K562 (cell line): ENCODE measurements around the gene RRP7A.

ENCODE experiments used
- BACH1 ChIP-seq: fragments of 200-800 bp; sonication (Bioruptor generic); IDR thresholded peaks from 2 replicates; pipeline ENCODE4 v1.6.1; 2016; ENCODE audit warnings: missing genetic modification characterization, missing compliant biosample characterization
- BHLHE40 ChIP-seq: IDR thresholded peaks from 2 replicates; pipeline ENCODE4 v1.6.1; 2011; ENCODE audit warnings: low read length, improper control_type of control experiment
- GTF2F1 ChIP-seq: IDR thresholded peaks from 2 replicates; pipeline ENCODE4 v1.6.1; 2011; ENCODE audit warnings: low read depth, low read length, improper control_type of control experiment
- JUN ChIP-seq, 2 experiments: sonication (generic) in 1 of 2; formaldehyde crosslinking in 1 of 2; IDR thresholded peaks; 2 replicates each; pipeline versions ENCODE4 v1.6.1 to v1.8.0; 2012 to 2022; ENCODE audit warnings: borderline replicate concordance in 2 of 2, mild to moderate bottlenecking in 2 of 2, improper control_type of control experiment in 1 of 2, low read depth in 1 of 2, low read length in 1 of 2, missing genetic modification reagents in 1 of 2
- ZBTB8A ChIP-seq: fragments of 450-650 bp; IDR thresholded peaks from 2 replicates; pipeline ENCODE4 v1.6.1; 2018; ENCODE audit warnings: mild to moderate bottlenecking, moderate library complexity; ENCODE audit not compliant: partially characterized antibody
- ZNF644 ChIP-seq: fragments of 200-800 bp; sonication (Bioruptor generic); IDR thresholded peaks from 2 replicates; pipeline ENCODE4 v1.6.1; 2016; ENCODE audit warnings: low read depth, missing genetic modification characterization, missing compliant biosample characterization
- TF ChIP-seq, protein P1 (sequence below): sonication (generic); formaldehyde crosslinking; IDR thresholded peaks from 2 replicates; pipeline ENCODE4 v1.8.0; 2023; ENCODE audit warnings: mild to moderate bottlenecking, missing genetic modification reagents
- TF ChIP-seq, protein P2 (sequence below): fragments of 450-650 bp; IDR thresholded peaks from 2 replicates; pipeline ENCODE4 v1.6.1; 2016
- TF ChIP-seq, protein P3 (sequence below): fragments of 250-450 bp; sonication (Bioruptor Pico); IDR thresholded peaks from 2 replicates; pipeline ENCODE4 v1.8.0; 2022; ENCODE audit warnings: moderate library complexity, mild to moderate bottlenecking, inconsistent platforms

DNA sequence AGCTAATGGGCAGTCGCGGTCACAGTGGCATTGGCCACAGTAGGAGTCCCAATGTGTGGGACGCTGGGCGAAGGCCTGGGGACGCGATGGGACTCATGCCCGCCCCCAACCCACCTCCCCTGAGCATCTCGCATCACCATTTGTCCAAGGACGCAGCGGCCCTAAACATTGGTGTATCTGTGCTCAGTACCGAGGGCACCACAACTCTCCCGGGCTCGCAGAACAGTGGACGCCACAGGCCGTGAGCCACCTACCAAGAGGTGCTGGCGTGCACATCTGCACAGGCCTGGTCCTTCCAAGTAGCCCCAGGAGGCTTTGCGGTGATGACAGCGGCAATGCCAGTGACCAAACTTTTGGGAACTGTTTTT lies 27.3 kb downstream of the RRP7A start:
- no peak for TF ChIP-seq BHLHE40
- TF ChIP-seq GTF2F1: no peak
- no peak for TF ChIP-seq ZNF644 (tag)
- TF ChIP-seq, protein P1, sequence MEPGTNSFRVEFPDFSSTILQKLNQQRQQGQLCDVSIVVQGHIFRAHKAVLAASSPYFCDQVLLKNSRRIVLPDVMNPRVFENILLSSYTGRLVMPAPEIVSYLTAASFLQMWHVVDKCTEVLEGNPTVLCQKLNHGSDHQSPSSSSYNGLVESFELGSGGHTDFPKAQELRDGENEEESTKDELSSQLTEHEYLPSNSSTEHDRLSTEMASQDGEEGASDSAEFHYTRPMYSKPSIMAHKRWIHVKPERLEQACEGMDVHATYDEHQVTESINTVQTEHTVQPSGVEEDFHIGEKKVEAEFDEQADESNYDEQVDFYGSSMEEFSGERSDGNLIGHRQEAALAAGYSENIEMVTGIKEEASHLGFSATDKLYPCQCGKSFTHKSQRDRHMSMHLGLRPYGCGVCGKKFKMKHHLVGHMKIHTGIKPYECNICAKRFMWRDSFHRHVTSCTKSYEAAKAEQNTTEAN (CRISPR knock-in tag): no peak
- no peak for TF ChIP-seq ZBTB8A
- TF ChIP-seq JUN (IDR thresholded peaks at IDR 0.05; ENCODE audit: borderline replicate concordance, low read depth, low read length): no peak
- no peak for TF ChIP-seq JUN (CRISPR knock-in tag; IDR thresholded peaks at IDR 0.05; ENCODE audit: borderline replicate concordance)
- TF ChIP-seq, protein P2, sequence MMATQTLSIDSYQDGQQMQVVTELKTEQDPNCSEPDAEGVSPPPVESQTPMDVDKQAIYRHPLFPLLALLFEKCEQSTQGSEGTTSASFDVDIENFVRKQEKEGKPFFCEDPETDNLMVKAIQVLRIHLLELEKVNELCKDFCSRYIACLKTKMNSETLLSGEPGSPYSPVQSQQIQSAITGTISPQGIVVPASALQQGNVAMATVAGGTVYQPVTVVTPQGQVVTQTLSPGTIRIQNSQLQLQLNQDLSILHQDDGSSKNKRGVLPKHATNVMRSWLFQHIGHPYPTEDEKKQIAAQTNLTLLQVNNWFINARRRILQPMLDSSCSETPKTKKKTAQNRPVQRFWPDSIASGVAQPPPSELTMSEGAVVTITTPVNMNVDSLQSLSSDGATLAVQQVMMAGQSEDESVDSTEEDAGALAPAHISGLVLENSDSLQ: no peak
- no peak for TF ChIP-seq BACH1 (tag)
- TF ChIP-seq, protein P3, sequence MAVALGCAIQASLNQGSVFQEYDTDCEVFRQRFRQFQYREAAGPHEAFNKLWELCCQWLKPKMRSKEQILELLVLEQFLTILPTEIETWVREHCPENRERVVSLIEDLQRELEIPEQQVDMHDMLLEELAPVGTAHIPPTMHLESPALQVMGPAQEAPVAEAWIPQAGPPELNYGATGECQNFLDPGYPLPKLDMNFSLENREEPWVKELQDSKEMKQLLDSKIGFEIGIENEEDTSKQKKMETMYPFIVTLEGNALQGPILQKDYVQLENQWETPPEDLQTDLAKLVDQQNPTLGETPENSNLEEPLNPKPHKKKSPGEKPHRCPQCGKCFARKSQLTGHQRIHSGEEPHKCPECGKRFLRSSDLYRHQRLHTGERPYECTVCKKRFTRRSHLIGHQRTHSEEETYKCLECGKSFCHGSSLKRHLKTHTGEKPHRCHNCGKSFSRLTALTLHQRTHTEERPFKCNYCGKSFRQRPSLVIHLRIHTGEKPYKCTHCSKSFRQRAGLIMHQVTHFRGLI (CRISPR knock-in tag): no peak
